HepG2 (cell line): ENCODE results near the gene PODXL2. TPM values are rescaled to one million over a fixed set of nuclear protein-coding genes. Genes with fewer than 3 reads are reported as not detected.

Experiments
- ATAC-seq: fragments of 200-7000 bp; cut with Tn5 transposase; 3 replicates; pipeline ENCODE4 v1.9.1; 2020; ENCODE audit warnings: mild to moderate bottlenecking, moderate library complexity
- BruUV-seq: library from RNA; stranded (reverse); fragments of 400-500 nt; replicated peaks from 2 replicates; lab custom pipeline; 2021; lab: Mats Ljungman, UMichigan
- CTCF ChIA-PET: fragments of 300-600 bp; formaldehyde crosslinking; extraction: SDS; loops from one replicate; lab custom pipeline; 2021; ENCODE audit warnings: low total read pairs, inconsistent platforms, low intra/inter-chr PET ratio; lab: Yijun Ruan, JAX
- POLR2A ChIA-PET: fragments of 350-600 bp; sonication (Branson Sonifier 250); formaldehyde crosslinking; loops from one replicate; lab custom pipeline; 2020; ENCODE audit warnings: antibody characterized with exemption, inconsistent platforms; lab: Yijun Ruan, JAX
- DNase-seq: peaks from one replicate; pipeline ENCODE4 v3.0.0-alpha.2; 2015; ENCODE audit warnings: low spot score
- FAIRE-seq: peaks from 3 replicates; lab custom pipeline; 2011; peaks lifted over from hg19 to GRCh38; lab: Jason Lieb, UNC
- H2AFZ ChIP-seq: one replicate; pipeline ENCODE4 v1.6.1; 2011; ENCODE audit warnings: low read length, inconsistent platforms
- H3K27ac ChIP-seq: fragments of 300-600 bp; 3 replicates; pipeline ENCODE4 v1.8.0; 2011; ENCODE audit warnings: mixed run types, mild to moderate bottlenecking, mixed read lengths, low read length, inconsistent platforms; ENCODE audit not compliant: insufficient read depth; ENCODE audit errors: extremely low read length
- H3K27me3 ChIP-seq, 2 experiments: fragments of 200-600 bp in 1 of 2; 2 replicates in 1 of 2; 3 replicates in 1 of 2; pipeline versions ENCODE4 v1.6.0 to v1.8.0; 2011; ENCODE audit warnings: low read length in 2 of 2, mild to moderate bottlenecking in 2 of 2, moderate library complexity in 2 of 2, inconsistent platforms in 1 of 2; ENCODE audit not compliant: insufficient read depth in 2 of 2, control insufficient read depth in 1 of 2
- H3K36me3 ChIP-seq, 2 experiments: fragments of 200-600 bp in 1 of 2; replicated peaks in 1 of 2; 2 replicates in 1 of 2; 3 replicates in 1 of 2; pipeline versions ENCODE4 v1.5.1 to v1.8.0; 2011; ENCODE audit warnings: low read length in 2 of 2, inconsistent platforms in 1 of 2; ENCODE audit not compliant: insufficient read depth in 2 of 2, control insufficient read depth in 1 of 2
- H3K4me1 ChIP-seq: 2 replicates; pipeline ENCODE4 v1.5.1; 2012; ENCODE audit warnings: low read length, inconsistent platforms; ENCODE audit not compliant: insufficient read depth
- H3K4me2 ChIP-seq: 2 replicates; pipeline ENCODE4 v1.6.0; 2011; ENCODE audit warnings: low read depth, low read length, inconsistent platforms
- H3K4me3 ChIP-seq, 3 experiments: fragments of 200-600 bp in 1 of 3; sonication (generic), shearing (Covaris generic) in 1 of 3; replicated peaks in 1 of 3; 2 replicates each; pipeline ENCODE4 v1.5.1; 2011 to 2016; ENCODE audit warnings: low read length in 3 of 3, inconsistent platforms in 2 of 3, low read depth in 2 of 3, mild to moderate bottlenecking in 2 of 3, control low read depth in 1 of 3, mixed read lengths in 1 of 3; ENCODE audit not compliant: insufficient read depth in 1 of 3
- H3K79me2 ChIP-seq: one replicate; pipeline ENCODE4 v1.6.1; 2011; ENCODE audit warnings: low read length, inconsistent platforms; ENCODE audit not compliant: insufficient read depth
- H3K9ac ChIP-seq: 2 replicates; pipeline ENCODE4 v1.6.0; 2011; ENCODE audit warnings: mild to moderate bottlenecking, low read depth, low read length, inconsistent platforms; ENCODE audit not compliant: insufficient read depth
- H3K9me3 ChIP-seq: 2 replicates; pipeline ENCODE4 v1.5.1; 2012; ENCODE audit warnings: mild to moderate bottlenecking, low read length
- H4K20me1 ChIP-seq: 2 replicates; pipeline ENCODE4 v1.6.0; 2011; ENCODE audit warnings: inconsistent platforms, mild to moderate bottlenecking, low read length, moderate library complexity; ENCODE audit not compliant: insufficient read depth
- AGO2 ChIP-seq: fragments of 200-400 bp; formaldehyde crosslinking; optimal IDR thresholded peaks from 2 replicates; pipeline ENCODE3; 2017; ENCODE audit warnings: mild to moderate bottlenecking, low read depth, low read length, moderate library complexity
- BRD4 ChIP-seq: sonication (generic); formaldehyde crosslinking; IDR thresholded peaks from 2 replicates; pipeline ENCODE4 v1.4.0; 2020; ENCODE audit warnings: missing genetic modification reagents
- DPF2 ChIP-seq: sonication (generic); formaldehyde crosslinking; IDR thresholded peaks from 2 replicates; pipeline ENCODE4 v1.4.0; 2020; ENCODE audit warnings: mild to moderate bottlenecking, low read depth, missing genetic modification reagents, borderline replicate concordance
- DR1 ChIP-seq: sonication (generic); formaldehyde crosslinking; IDR thresholded peaks from 2 replicates; pipeline ENCODE4 v1.8.0; 2021; ENCODE audit warnings: mild to moderate bottlenecking, missing genetic modification reagents, inconsistent platforms
- HIVEP1 ChIP-seq: sonication (generic); formaldehyde crosslinking; IDR thresholded peaks from 2 replicates; pipeline ENCODE4 v1.4.0; 2020; ENCODE audit warnings: mild to moderate bottlenecking, missing genetic modification reagents
- LBX2 ChIP-seq: sonication (generic); formaldehyde crosslinking; IDR thresholded peaks from 2 replicates; pipeline ENCODE4 v1.5.0; 2020; ENCODE audit warnings: missing genetic modification reagents, mild to moderate bottlenecking, borderline replicate concordance
- MIER3 ChIP-seq: IDR thresholded peaks from 2 replicates; pipeline ENCODE4 v1.6.1; 2016; ENCODE audit warnings: missing compliant biosample characterization, borderline replicate concordance
- MXI1 ChIP-seq: IDR thresholded peaks from 3 replicates; pipeline ENCODE4 v1.6.1; 2012; ENCODE audit warnings: low read depth, low read length, inconsistent platforms, borderline replicate concordance
- NFE2 ChIP-seq: sonication (generic); formaldehyde crosslinking; IDR thresholded peaks from 2 replicates; pipeline ENCODE4 v1.4.0; 2020; ENCODE audit warnings: missing genetic modification reagents
- NRL ChIP-seq: sonication (generic); formaldehyde crosslinking; IDR thresholded peaks from 2 replicates; pipeline ENCODE4 v1.5.0; 2020; ENCODE audit warnings: missing genetic modification reagents, mild to moderate bottlenecking, moderate library complexity, borderline replicate concordance
- PHB2 ChIP-seq: fragments of 450-650 bp; IDR thresholded peaks from 2 replicates; pipeline ENCODE4 v1.6.1; 2018; ENCODE audit not compliant: partially characterized antibody
- PHF21A ChIP-seq: sonication (generic); formaldehyde crosslinking; IDR thresholded peaks from 2 replicates; pipeline ENCODE4 v1.5.0; 2020; ENCODE audit warnings: mild to moderate bottlenecking, missing genetic modification reagents
- SIX1 ChIP-seq: sonication (generic); formaldehyde crosslinking; IDR thresholded peaks from 2 replicates; pipeline ENCODE4 v1.4.0; 2020; ENCODE audit warnings: missing genetic modification reagents, borderline replicate concordance
- STAT5B ChIP-seq: sonication (generic); formaldehyde crosslinking; IDR thresholded peaks from 2 replicates; pipeline ENCODE4 v1.4.0; 2020; ENCODE audit warnings: missing genetic modification reagents
- ZC3H13 ChIP-seq: sonication (generic); formaldehyde crosslinking; IDR thresholded peaks from 2 replicates; pipeline ENCODE4 v1.8.1; 2023; ENCODE audit warnings: mild to moderate bottlenecking, missing genetic modification reagents, moderate library complexity
- ZNF383 ChIP-seq: sonication (generic); formaldehyde crosslinking; IDR thresholded peaks from 2 replicates; pipeline ENCODE4 v1.4.0; 2020; ENCODE audit warnings: missing genetic modification reagents, mild to moderate bottlenecking, borderline replicate concordance
- ZNF484 ChIP-seq: sonication (generic); formaldehyde crosslinking; IDR thresholded peaks from 2 replicates; pipeline ENCODE4 v1.5.1; 2020; ENCODE audit warnings: mild to moderate bottlenecking, low read depth, missing genetic modification reagents, borderline replicate concordance
- ZNF510 ChIP-seq: sonication (generic); formaldehyde crosslinking; IDR thresholded peaks from 2 replicates; pipeline ENCODE4 v1.4.0; 2020; ENCODE audit warnings: low read depth, mild to moderate bottlenecking, missing genetic modification reagents
- ZNF557 ChIP-seq: sonication (generic); formaldehyde crosslinking; IDR thresholded peaks from 2 replicates; pipeline ENCODE4 v1.4.0; 2020; ENCODE audit warnings: missing genetic modification reagents
- ZNF563 ChIP-seq: sonication (generic); formaldehyde crosslinking; IDR thresholded peaks from 2 replicates; pipeline ENCODE4 v1.8.0; 2022; ENCODE audit warnings: mild to moderate bottlenecking, moderate library complexity, missing genetic modification reagents
- ZNF577 ChIP-seq: sonication (generic); formaldehyde crosslinking; IDR thresholded peaks from 2 replicates; pipeline ENCODE4 v1.4.0; 2020; ENCODE audit warnings: mild to moderate bottlenecking, low read depth, missing genetic modification reagents, borderline replicate concordance
- ZNF614 ChIP-seq: IDR thresholded peaks from 2 replicates; pipeline ENCODE4 v1.6.1; 2018; ENCODE audit warnings: missing biosample characterization, missing genetic modification reagents, inconsistent platforms, borderline replicate concordance
- ZNF619 ChIP-seq: sonication (generic); formaldehyde crosslinking; IDR thresholded peaks from 2 replicates; pipeline ENCODE4 v1.4.0; 2020; ENCODE audit warnings: mild to moderate bottlenecking, missing genetic modification reagents
- WGBS: methylation state at CpG from one replicate; pipeline ENCODE4 v1.1.6; 2017; ENCODE audit warnings: low lambda C conversion rate; 5-methylcytosine and 5-hydroxymethylcytosine counted together
- in situ Hi-C: cut with HindIII; loops from 2 replicates; pipeline ENCODE4 v1.10.0; 2017; ENCODE audit warnings: low pct_unique_long_range_greater_than_20kb; ENCODE audit not compliant: extremely low pct_ligation_motif_present
- intact Hi-C: fragments of 100-400 bp; cut with micrococcal nuclease; formaldehyde crosslinking; loops from one replicate; pipeline ENCODE4 v1.10.0; 2022; ENCODE audit not compliant: unreplicated experiment
- polyA plus RNA-seq, 8 experiments: library from polyadenylated mRNA; depleted of rRNA in 3 of 8; stranded (reverse) in 7 of 8; unstranded in 1 of 8; fragments of >200 nt; fragmentation: Illumina TruSeq in 4 of 8; extraction: Trizol in 4 of 8; gene quantifications; 2 replicates each; pipeline versions ENCODE4 v1.2.1 to v1.2.3, GENCODE V29; 2011 to 2016; ENCODE audit warnings: low read depth in 4 of 8, missing spikeins in 1 of 8, mixed read lengths in 1 of 8; ENCODE audit not compliant: insufficient read depth in 1 of 8
- total RNA-seq, 5 experiments: library from RNA; depleted of rRNA; stranded (reverse); fragments of >200 nt; fragmentation: Illumina TruSeq; extraction: Trizol; gene quantifications; 2 replicates each; pipeline ENCODE4 v1.2.3, GENCODE V29; 2016; ENCODE audit warnings: low read depth in 1 of 5

Gene PODXL2
- total and polyA plus RNA-seq, 2 of the 13 experiments (the other 11 are each of a cell fraction or from before 2014, with no cell fraction given): 20.4 to 25.1 TPM

GRCh38 chr3:127611251-127611650 is 17.7 kb upstream of the PODXL2 start:
- peaks cover 32 to 92% of the 10 kb centered on the region in 2 experiments for H3K36me3 ChIP-seq
- 92% methylated on average over 6 of the region's 8 CpGs for WGBS
- FAIRE-seq: no peak

GRCh38 chr3:127612966-127613365 is 16.0 kb upstream of the PODXL2 start:
- peaks cover 6% of the 10 kb centered on the region; the same call in 1 of the 2 replicates for H3K4me1 ChIP-seq
- no peaks in the 10 kb centered on the region for H3K9me3 ChIP-seq
- H3K9ac ChIP-seq: no peak overlapping the region
- POLR2A ChIA-PET: no interaction called here
- H4K20me1 ChIP-seq: no peaks in the 10 kb centered on the region
- no peak for DNase-seq
- no peak for ATAC-seq
- peaks cover 30 to 92% of the 10 kb centered on the region in 2 experiments for H3K36me3 ChIP-seq
- no TSS peak for BruUV-seq
- no peak overlapping the region for H3K4me3 ChIP-seq
- intact Hi-C loops (no loop called here), in situ Hi-C loops (no loop called here)
- no peak for FAIRE-seq
- CTCF ChIA-PET: no interaction called here
- WGBS: 95% methylated on average over 6 of the region's 6 CpGs
- H3K27me3 ChIP-seq: no peaks in the 10 kb centered on the region
- no peak overlapping the region for H3K27ac ChIP-seq
- H3K4me2 ChIP-seq: no peak overlapping the region
- no peak overlapping the region for H2AFZ ChIP-seq
- H3K79me2 ChIP-seq: peaks cover under 1% of the 10 kb centered on the region
- TF ChIP-seq MIER3 (CRISPR knock-in tag) (no peak), ZNF383 (CRISPR knock-in tag) (no peak), AGO2 (no peak), ZNF577 (no peak), ZNF563 (CRISPR knock-in tag) (no peak), DR1 (CRISPR knock-in tag) (no peak), STAT5B (no peak), NRL (CRISPR knock-in tag) (no peak), ZNF614 (CRISPR knock-in tag) (no peak), PHF21A (CRISPR knock-in tag) (no peak), ZNF484 (CRISPR knock-in tag) (no peak), HIVEP1 (no peak), ZNF619 (CRISPR knock-in tag) (no peak), SIX1 (CRISPR knock-in tag) (no peak), BRD4 (CRISPR knock-in tag) (no peak), PHB2 (no peak), NFE2 (CRISPR knock-in tag) (no peak)

More at GRCh38 chr3:127611251-127611650, 17.7 kb upstream of the PODXL2 start:
- H3K4me1 ChIP-seq: peaks cover 6% of the 10 kb centered on the region; the same call in 1 of the 2 replicates
- H3K27me3 ChIP-seq: no peaks in the 10 kb centered on the region
- BruUV-seq: no TSS peak
- no peak for TF ChIP-seq ZC3H13
- TF ChIP-seq MXI1: no peak
- no peak for TF ChIP-seq PHF21A (CRISPR knock-in tag)
- no peak for TF ChIP-seq ZNF557 (CRISPR knock-in tag)
- TF ChIP-seq DPF2 (CRISPR knock-in tag): no peak
- TF ChIP-seq ZNF510 (CRISPR knock-in tag): no peak
- no peak for TF ChIP-seq LBX2 (CRISPR knock-in tag)
- no peak for DNase-seq
- no peak overlapping the region for H3K9ac ChIP-seq
- CTCF ChIA-PET: no interaction called here
- no peaks in the 10 kb centered on the region for H3K9me3 ChIP-seq
- no peak overlapping the region for H3K4me2 ChIP-seq
- H4K20me1 ChIP-seq: no peaks in the 10 kb centered on the region
- H3K4me3 ChIP-seq: no peak overlapping the region
- POLR2A ChIA-PET: no interaction called here
- no peak for ATAC-seq
- intact Hi-C loops: no loop called here
- H3K27ac ChIP-seq: no peak overlapping the region
- in situ Hi-C loops: no loop called here
- peaks cover 2% of the 10 kb centered on the region for H3K79me2 ChIP-seq
- H2AFZ ChIP-seq: no peak overlapping the region
